Muscle layer of duodenum (tissue), 2 donors: ENCODE measurements around the gene PGM2L1.

Experiments used
- H3K27ac ChIP-seq: one replicate; pipeline ENCODE4 v1.7.0; 2013; ENCODE audit warnings: mild to moderate bottlenecking, low read length
- H3K27me3 ChIP-seq: one replicate; pipeline ENCODE4 v1.7.0; 2013; ENCODE audit warnings: low read depth, mild to moderate bottlenecking, control low read depth, low read length
- H3K36me3 ChIP-seq, 2 donors: one replicate each; pipeline ENCODE4 v1.7.0; 2013; ENCODE audit warnings: low read length in 2 of 2, control low read depth in 1 of 2, mild to moderate bottlenecking in 1 of 2; ENCODE audit not compliant: insufficient read depth in 2 of 2, control insufficient read depth in 1 of 2
- H3K4me1 ChIP-seq, 2 donors: one replicate each; pipeline ENCODE4 v1.7.0; 2013; ENCODE audit warnings: low read length in 2 of 2, mild to moderate bottlenecking in 2 of 2, control low read depth in 1 of 2, moderate library complexity in 1 of 2; ENCODE audit not compliant: insufficient read depth in 2 of 2, control insufficient read depth in 1 of 2
- H3K4me3 ChIP-seq, 2 donors: one replicate each; pipeline ENCODE4 v1.7.0; 2013; ENCODE audit warnings: low read length in 2 of 2, low read depth in 1 of 2, mild to moderate bottlenecking in 1 of 2
- H3K9me3 ChIP-seq, 2 donors: one replicate each; pipeline ENCODE4 v1.7.0; 2013; ENCODE audit warnings: low read length in 2 of 2, control low read depth in 1 of 2, mild to moderate bottlenecking in 1 of 2; ENCODE audit not compliant: control insufficient read depth in 1 of 2
- donor health status: healthy.

Gene PGM2L1

GRCh38 chr11:74398244-74399159, at the start of gene PGM2L1:
Gene PGM2L1 (minus strand): TSS chr11:74398433. CDS start chr11:74398161, 272 bp downstream.
- H3K9me3 ChIP-seq = no peaks in the 10 kb centered on the region
- peaks cover 0 to 6% of the 10 kb centered on the region in 2 donors for H3K4me1 ChIP-seq
- no peaks in the 10 kb centered on the region for H3K27me3 ChIP-seq
- peak within 1 kb of the TSS; percentile 78 for H3K27ac ChIP-seq
- H3K36me3 ChIP-seq = no peaks in the 10 kb centered on the region
- H3K4me3 ChIP-seq = peak within 1 kb of the TSS; percentile 84 to 90

GRCh38 chr11:74447720-74448119, 49.5 kb upstream of the PGM2L1 start:
- Histone ChIP-seq H3K9me3 (no peaks in the 10 kb centered on the region), H3K4me3 (no peak overlapping the region), H3K27ac (no peak overlapping the region), H3K4me1 (peaks cover 6 to 8% of the 10 kb centered on the region in 2 donors), H3K27me3 (no peaks in the 10 kb centered on the region), H3K36me3 (no peaks in the 10 kb centered on the region)

GRCh38 chr11:74446532-74446938, 48.3 kb upstream of the PGM2L1 start:
- H3K36me3 ChIP-seq = no peaks in the 10 kb centered on the region
- no peaks in the 10 kb centered on the region for H3K27me3 ChIP-seq
- no peaks in the 10 kb centered on the region for H3K9me3 ChIP-seq
- no peak overlapping the region for H3K4me3 ChIP-seq
- H3K4me1 ChIP-seq = peaks cover 6 to 8% of the 10 kb centered on the region in 2 donors
- no peak overlapping the region for H3K27ac ChIP-seq

GRCh38 chr11:74444173-74444826, 46.1 kb upstream of the PGM2L1 start:
- H3K27ac ChIP-seq = no peak overlapping the region
- H3K4me1 ChIP-seq = peaks cover 4 to 8% of the 10 kb centered on the region in 2 donors
- no peaks in the 10 kb centered on the region for H3K9me3 ChIP-seq
- no peaks in the 10 kb centered on the region for H3K27me3 ChIP-seq
- H3K4me3 ChIP-seq = no peak overlapping the region
- no peaks in the 10 kb centered on the region for H3K36me3 ChIP-seq

GRCh38 chr11:74443071-74443864, 45.0 kb upstream of the PGM2L1 start:
- H3K4me3 ChIP-seq = no peak overlapping the region
- no peaks in the 10 kb centered on the region for H3K9me3 ChIP-seq
- no peaks in the 10 kb centered on the region for H3K36me3 ChIP-seq
- peaks cover 0 to 8% of the 10 kb centered on the region in 2 donors for H3K4me1 ChIP-seq
- no peaks in the 10 kb centered on the region for H3K27me3 ChIP-seq
- H3K27ac ChIP-seq = no peak overlapping the region

- no peak overlapping the region for H3K4me3 ChIP-seq
- H3K36me3 ChIP-seq = no peaks in the 10 kb centered on the region
- H3K27ac ChIP-seq = no peak overlapping the region
Observed at GRCh38 chr11:74442636-74443035, 44.4 kb upstream of the PGM2L1 start.

GRCh38 chr11:74438681-74439080, 40.4 kb upstream of the PGM2L1 start:
- H3K27me3 ChIP-seq = no peaks in the 10 kb centered on the region
- no peaks in the 10 kb centered on the region for H3K36me3 ChIP-seq
- H3K27ac ChIP-seq = no peak overlapping the region
- H3K9me3 ChIP-seq = no peaks in the 10 kb centered on the region
- no peak overlapping the region for H3K4me3 ChIP-seq
- H3K4me1 ChIP-seq = peaks cover 0 to 7% of the 10 kb centered on the region in 2 donors

More at GRCh38 chr11:74442636-74443035, 44.4 kb upstream of the PGM2L1 start:
- Histone ChIP-seq H3K4me1 (peaks cover 0 to 8% of the 10 kb centered on the region in 2 donors), H3K27me3 (no peaks in the 10 kb centered on the region), H3K9me3 (no peaks in the 10 kb centered on the region)

GRCh38 chr11:74437441-74438042, 39.3 kb upstream of the PGM2L1 start:
- Histone ChIP-seq H3K9me3 (no peaks in the 10 kb centered on the region), H3K4me3 (no peak overlapping the region)

GRCh38 chr11:74434528-74434927, 36.3 kb upstream of the PGM2L1 start:
- no peaks in the 10 kb centered on the region for H3K36me3 ChIP-seq
- no peaks in the 10 kb centered on the region for H3K27me3 ChIP-seq
- H3K4me1 ChIP-seq = no peaks in the 10 kb centered on the region
- H3K9me3 ChIP-seq = no peaks in the 10 kb centered on the region
- no peak overlapping the region for H3K4me3 ChIP-seq
- no peak overlapping the region for H3K27ac ChIP-seq

More at GRCh38 chr11:74437441-74438042, 39.3 kb upstream of the PGM2L1 start:
- H3K27ac ChIP-seq = no peak overlapping the region
- no peaks in the 10 kb centered on the region for H3K27me3 ChIP-seq
- no peaks in the 10 kb centered on the region for H3K36me3 ChIP-seq
- H3K4me1 ChIP-seq = no peaks in the 10 kb centered on the region

- H3K9me3 ChIP-seq = no peaks in the 10 kb centered on the region
- no peak overlapping the region for H3K4me3 ChIP-seq
- no peaks in the 10 kb centered on the region for H3K4me1 ChIP-seq
- H3K27me3 ChIP-seq = no peaks in the 10 kb centered on the region
- no peak overlapping the region for H3K27ac ChIP-seq
- H3K36me3 ChIP-seq = no peaks in the 10 kb centered on the region
Observed at GRCh38 chr11:74429205-74429604, 31.0 kb upstream of the PGM2L1 start.
